OCI-LY3 (cell line): ENCODE results near the gene IMMP2L.

Experiments used
- CTCF ChIP-seq: fragments of 200-600, 300-600 bp; sonication (generic); IDR thresholded peaks from 2 replicates; pipeline ENCODE4 v1.5.1; 2014; ENCODE audit warnings: antibody characterized with exemption, low read length, low read depth
- EZH2phosphoT487 ChIP-seq: fragments of 200-600 bp; shearing (Covaris generic); IDR thresholded peaks from 2 replicates; pipeline ENCODE4 v1.6.1; 2018; ENCODE audit warnings: antibody characterized with exemption, mixed run types, low read depth

GRCh38 chr7:110841840-110842545 lies 720.3 kb downstream of the IMMP2L start:
- no peak for TF ChIP-seq CTCF
- TF ChIP-seq EZH2phosphoT487: no peak
